AG09309 (cell line): ENCODE measurements around the gene PLSCR1.
"Not testable (repeated sequence)": the region's sequence is repeated elsewhere in the genome, so short reads cannot be mapped to it uniquely, and the experiment has no call there.

Experiments
- DNase-seq: peaks from one replicate; pipeline ENCODE4 v3.0.0-alpha.2; 2010; ENCODE audit warnings: low read depth
- H3K4me3 ChIP-seq: 2 replicates; pipeline ENCODE4 v1.5.1; 2011; ENCODE audit warnings: mild to moderate bottlenecking, low read depth, low read length, moderate library complexity; ENCODE audit not compliant: control insufficient read depth
- TF ChIP-seq, protein P1 (sequence below): IDR thresholded peaks from 2 replicates; pipeline ENCODE4 v1.5.1; 2011; ENCODE audit warnings: mild to moderate bottlenecking, low read depth, low read length, inconsistent platforms; ENCODE audit not compliant: insufficient read depth, control insufficient read depth; ENCODE audit errors: missing control alignments

PLSCR1 gene

DNA sequence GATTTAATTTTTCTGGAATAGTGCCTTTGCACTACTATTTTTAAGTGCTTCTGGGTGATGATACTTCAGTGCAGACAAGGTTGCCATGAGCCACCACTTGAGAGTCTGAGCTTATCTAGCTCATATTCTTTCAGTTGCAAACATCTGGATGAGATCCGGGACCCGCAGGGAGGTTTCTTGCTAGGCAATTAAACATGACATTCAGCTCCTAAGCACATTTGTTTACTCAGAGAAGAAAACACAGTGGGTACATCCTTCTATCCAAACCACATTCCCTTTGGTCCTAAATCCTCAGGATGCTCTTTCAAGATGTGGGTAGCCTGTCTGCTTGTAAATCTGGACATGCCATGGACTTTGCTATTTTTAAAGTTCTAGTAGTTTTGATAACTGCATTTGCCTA, 12.0 kb downstream of the PLSCR1 start:
- TF ChIP-seq, protein P1, sequence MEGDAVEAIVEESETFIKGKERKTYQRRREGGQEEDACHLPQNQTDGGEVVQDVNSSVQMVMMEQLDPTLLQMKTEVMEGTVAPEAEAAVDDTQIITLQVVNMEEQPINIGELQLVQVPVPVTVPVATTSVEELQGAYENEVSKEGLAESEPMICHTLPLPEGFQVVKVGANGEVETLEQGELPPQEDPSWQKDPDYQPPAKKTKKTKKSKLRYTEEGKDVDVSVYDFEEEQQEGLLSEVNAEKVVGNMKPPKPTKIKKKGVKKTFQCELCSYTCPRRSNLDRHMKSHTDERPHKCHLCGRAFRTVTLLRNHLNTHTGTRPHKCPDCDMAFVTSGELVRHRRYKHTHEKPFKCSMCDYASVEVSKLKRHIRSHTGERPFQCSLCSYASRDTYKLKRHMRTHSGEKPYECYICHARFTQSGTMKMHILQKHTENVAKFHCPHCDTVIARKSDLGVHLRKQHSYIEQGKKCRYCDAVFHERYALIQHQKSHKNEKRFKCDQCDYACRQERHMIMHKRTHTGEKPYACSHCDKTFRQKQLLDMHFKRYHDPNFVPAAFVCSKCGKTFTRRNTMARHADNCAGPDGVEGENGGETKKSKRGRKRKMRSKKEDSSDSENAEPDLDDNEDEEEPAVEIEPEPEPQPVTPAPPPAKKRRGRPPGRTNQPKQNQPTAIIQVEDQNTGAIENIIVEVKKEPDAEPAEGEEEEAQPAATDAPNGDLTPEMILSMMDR: no peak
- no peak for DNase-seq
- H3K4me3 ChIP-seq: no peak overlapping the region

DNA sequence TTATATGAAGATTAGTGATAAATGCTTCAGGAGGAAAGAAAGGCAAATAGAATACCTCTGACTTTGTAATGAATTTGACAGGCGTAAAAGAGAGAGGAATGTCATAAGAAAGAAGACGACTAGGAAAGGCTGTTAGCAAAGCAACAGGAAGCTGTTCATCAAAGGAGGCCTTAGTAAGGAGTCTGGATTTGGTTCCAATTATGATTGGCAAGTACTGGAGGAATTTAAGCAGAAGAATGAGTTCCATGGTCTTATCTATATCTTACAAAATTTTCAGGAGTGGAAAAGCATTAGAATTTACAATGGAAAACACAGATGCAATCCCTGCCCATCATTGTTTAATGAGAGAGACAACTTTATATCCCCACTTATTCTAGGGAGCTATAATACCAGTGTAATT, 13.8 kb downstream of the PLSCR1 start:
- TF ChIP-seq, protein P1: no peak
- DNase-seq: no peak
- no peak overlapping the region for H3K4me3 ChIP-seq

DNA sequence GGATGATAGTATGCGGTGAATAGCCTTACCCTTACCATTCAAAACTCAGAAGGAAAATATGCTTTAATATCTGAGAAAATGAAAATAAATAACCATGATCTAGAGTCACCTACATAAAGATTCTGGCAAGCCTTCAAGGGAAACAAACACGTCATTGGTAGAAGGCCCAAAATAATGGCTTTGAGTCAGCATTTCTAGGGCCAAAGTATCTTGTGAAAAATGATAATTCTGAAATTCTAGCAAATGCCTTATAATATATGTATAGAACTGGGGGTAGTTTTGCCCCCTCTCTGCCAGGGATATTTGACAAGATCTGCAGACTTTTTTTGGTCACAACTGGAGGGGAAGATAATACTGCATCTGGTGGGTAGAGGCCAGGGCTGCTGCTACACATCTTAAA, 15.4 kb downstream of the PLSCR1 start:
- TF ChIP-seq, protein P1: no peak
- H3K4me3 ChIP-seq: no peak overlapping the region
- DNase-seq: no peak

DNA sequence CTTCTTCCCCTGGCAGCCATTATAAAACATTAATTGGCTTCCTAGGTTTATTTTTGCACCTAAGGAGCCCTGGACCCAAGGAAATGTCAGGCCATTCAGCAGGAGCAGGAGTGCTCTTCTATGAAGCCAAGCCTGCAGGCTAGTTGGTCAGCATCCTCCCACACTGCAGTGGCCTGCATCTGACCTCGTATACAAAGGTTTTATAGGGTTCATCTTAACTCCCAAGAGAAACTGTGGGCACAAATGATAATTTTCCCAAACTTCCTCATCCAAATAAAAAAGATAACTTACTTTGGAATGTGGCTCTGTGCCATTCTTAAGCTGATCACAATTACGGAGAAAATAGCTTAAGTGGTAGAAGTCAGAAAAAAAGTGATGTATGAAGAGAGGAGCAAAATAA, 19.4 kb downstream of the PLSCR1 start:
- TF ChIP-seq, protein P1: no peak
- no peak for DNase-seq
- H3K4me3 ChIP-seq: no peak overlapping the region

DNA sequence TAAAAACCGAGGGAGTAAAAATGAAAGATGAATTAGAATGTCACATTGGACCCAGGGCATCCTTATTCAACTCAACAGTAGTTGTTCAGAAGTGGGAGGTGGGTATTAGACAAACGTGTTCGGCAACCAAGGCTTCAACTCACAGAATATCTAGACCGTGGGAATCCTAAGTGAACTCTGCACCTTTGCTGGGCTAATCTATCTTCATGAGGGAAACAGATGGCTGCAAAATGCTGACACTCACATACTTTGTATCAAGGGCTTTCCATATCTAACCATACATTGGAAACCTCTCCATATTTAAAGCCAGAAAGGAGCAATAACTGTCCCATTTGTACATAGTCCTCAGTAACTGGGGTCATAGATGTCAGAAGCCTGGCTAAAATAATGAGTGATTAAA, 20.9 kb downstream of the PLSCR1 start:
- H3K4me3 ChIP-seq: no peak overlapping the region
- TF ChIP-seq, protein P1: no peak
- DNase-seq: no peak

DNA sequence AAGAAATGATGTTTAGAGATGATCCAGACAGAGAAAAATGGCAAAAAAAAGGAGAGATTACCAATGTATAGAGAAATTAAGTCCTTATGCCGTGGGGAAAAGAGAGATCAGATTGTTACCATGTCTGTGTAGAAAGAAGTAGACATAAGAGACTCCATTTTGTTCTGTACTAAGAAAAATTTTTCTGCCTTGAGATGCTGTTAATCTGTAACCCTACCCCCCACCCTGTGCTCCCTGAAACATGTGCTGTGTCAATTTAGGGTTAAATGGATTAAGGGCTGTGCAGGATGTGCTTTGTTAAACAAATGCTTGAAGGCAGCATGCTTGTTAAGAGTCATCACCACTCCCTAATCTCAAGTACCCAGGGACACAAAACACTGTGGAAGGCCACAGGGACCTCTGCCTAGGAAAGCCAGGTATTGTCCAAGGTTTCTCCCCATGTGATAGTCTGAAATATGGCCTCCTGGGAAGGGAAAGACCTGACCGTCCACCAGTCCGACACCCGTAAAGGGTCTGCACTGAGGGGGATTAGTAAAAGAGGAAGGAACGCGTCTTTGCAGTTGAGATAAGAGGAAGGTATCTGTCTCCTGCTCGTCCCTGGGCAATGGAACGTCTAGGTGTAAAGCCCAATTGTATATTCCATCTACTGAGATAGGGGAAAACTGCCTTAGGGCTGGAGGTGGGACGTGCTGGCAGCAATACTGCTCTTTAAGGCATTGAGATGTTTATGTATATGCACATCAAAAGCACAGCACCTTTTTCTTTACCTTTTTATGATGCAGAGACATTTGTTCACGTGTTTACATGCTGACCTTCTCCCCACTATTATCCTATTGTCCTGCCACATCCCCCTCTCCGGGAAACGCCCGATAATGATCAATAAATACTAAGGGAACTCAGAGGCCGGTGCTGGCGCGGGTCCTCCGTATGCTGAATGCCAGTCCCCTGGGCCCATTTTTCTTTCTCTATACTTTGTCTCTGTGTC, 21.9 kb downstream of the PLSCR1 start:
- H3K4me3 ChIP-seq, DNase-seq: not testable (repeated sequence)

DNA sequence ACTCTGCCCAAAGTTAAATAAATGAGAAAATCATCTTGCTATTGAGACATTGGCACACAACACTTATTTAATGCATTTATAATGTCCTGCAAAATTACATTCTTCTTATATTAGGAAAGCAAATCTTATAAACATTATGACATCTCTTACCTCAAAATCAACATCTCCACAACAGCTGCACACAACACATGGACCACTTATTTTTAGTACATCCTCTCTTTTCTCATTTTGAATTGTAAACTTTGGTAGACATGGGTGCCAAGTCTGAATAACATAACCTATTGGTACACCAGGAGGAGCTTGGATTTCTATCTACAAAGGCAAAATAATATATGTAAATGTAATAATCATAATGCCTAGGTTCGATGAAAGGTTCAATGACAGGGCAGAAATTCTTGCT, 23.0 kb downstream of the PLSCR1 start:
- no peak overlapping the region for H3K4me3 ChIP-seq
- TF ChIP-seq, protein P1: no peak
- no peak for DNase-seq
